GM13977 (cell line): Measurements from ENCODE around the gene KCNQ2.

Experiments
- DNase-seq: peaks from one replicate; pipeline ENCODE4 v3.0.0; 2012; ENCODE audit warnings: low spot score
- in situ Hi-C: fragments of 300-500 bp; cut with MboI; formaldehyde crosslinking; loops from one replicate; pipeline ENCODE4 v1.12.0; 2022; ENCODE audit warnings: low sequenced_read_pairs, low pct_unique_long_range_greater_than_20kb, mixed read lengths, inconsistent platforms; ENCODE audit not compliant: unreplicated experiment
- TF ChIP-seq, protein P1 (sequence below): IDR thresholded peaks from 2 replicates; pipeline ENCODE4 v1.5.1; 2012; ENCODE audit warnings: mild to moderate bottlenecking, control low read depth; ENCODE audit not compliant: insufficient read depth; ENCODE audit errors: extremely low read depth, missing control alignments

The KCNQ2 gene

DNA sequence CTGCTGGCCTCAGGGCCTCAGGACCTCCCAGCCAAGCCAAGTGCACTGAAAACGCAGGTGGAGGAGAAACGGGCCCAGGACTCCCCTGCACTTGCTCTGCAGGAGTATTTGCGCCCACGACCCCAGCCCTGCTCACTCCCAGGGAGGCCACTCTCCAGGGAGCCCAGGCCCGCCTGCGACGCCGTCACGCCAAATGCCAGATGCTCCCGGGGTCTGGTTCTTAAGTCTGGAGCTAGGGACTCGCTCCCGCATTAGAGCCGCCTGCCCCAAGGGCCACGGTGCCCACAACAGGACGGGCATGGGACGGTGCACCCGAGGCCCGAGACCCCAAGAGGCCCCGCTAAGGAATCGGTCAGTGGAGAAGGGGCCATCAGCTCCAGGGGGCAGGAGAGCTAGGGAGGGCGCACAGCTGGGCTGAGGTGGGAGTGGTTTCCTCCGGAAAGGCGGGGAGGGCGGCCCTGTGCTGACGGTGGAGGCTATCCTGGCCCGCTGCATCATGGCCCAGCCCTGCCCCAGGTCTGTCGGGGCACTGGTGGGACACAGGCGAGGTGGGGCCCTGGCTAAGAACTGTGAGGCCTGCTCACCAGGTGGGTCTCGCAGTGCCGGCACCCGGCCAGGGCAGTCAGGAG is 67.2 kb downstream of the KCNQ2 start:
- in situ Hi-C loops: no loop called here
- TF ChIP-seq, protein P1, sequence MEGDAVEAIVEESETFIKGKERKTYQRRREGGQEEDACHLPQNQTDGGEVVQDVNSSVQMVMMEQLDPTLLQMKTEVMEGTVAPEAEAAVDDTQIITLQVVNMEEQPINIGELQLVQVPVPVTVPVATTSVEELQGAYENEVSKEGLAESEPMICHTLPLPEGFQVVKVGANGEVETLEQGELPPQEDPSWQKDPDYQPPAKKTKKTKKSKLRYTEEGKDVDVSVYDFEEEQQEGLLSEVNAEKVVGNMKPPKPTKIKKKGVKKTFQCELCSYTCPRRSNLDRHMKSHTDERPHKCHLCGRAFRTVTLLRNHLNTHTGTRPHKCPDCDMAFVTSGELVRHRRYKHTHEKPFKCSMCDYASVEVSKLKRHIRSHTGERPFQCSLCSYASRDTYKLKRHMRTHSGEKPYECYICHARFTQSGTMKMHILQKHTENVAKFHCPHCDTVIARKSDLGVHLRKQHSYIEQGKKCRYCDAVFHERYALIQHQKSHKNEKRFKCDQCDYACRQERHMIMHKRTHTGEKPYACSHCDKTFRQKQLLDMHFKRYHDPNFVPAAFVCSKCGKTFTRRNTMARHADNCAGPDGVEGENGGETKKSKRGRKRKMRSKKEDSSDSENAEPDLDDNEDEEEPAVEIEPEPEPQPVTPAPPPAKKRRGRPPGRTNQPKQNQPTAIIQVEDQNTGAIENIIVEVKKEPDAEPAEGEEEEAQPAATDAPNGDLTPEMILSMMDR: no peak
- no peak for DNase-seq

DNA sequence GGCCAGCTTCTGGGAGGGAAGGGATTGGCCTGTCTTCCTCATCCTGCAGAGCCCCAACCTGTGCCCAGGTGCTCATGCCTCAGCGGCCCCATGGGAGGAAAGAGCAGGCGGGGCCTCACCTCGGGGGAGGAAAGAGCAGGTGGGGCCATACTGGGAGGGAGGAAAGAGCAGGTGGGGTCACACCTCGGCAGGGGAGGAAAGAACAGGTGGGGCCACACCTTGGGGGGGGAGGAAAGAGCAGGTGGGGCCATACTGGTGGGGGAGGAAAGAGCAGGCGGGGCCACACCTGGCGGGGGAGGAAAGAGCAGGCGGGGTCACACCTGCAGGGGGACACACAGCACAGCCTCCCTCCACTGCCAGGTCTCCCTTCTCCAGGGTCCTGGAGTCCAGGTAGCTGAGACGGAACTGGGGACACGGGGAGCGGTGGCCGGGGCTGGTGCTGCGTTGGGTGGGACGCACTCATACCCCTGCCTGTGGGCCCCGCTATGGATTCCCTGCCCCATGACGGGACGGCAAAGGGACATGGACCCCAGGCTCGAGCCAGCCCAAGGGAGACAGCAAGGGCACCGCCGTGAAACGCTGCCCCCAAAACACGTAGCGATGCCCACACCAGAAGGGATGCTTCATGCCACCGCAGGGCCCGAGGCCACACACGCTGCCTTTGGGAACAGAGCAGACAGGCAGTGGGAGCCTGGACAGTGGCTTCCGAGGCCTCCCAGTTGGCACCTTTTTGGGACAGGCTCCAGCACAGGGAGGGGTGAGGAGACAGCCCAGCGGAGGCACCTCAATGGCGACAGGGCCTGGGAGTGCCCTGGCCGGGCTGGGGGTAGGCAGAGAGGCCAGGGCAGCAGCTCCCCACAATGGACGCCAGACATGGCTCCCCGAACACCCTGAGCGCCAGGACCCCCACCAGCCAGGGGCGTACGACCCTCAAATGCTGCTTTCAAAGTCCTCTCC is 68.0 kb downstream of the KCNQ2 start:
- DNase-seq: no peak
- in situ Hi-C loops: no loop called here
- TF ChIP-seq, protein P1: no peak

DNA sequence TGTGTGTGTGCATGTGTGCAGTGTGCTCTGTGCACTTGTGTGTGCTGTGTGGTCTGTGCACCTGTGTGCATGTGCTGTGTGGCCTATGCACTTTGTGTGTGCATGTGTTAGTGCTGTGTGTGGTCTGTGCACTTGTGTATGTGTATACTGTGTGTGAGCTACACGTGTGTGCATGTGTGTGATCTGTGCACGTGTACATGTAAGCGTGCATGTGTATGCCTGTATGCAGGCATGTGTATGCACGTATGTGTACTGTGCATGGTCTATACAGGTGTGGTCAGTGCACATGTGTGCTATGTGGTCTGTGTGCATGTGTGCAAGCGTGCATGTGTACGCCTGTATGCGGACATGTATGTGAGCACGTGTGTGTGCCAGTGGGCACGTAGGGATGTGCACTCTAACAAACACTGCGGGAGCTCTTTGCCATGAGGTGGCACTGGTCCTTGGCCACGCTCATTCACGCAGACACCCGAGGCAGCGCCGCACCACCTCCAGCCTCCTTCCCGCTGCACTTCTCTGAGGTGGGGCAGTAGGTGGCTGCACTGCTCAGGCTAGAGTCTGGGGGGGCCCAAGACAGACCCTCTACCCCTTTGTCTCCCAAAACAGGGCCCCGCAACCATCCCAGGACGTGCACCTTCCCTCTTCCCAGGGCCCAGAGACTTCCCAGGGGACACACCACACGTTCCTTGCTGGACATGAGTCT is 68.9 kb downstream of the KCNQ2 start:
- TF ChIP-seq, protein P1: no peak
- DNase-seq: no peak
- in situ Hi-C loops: no loop called here

DNA sequence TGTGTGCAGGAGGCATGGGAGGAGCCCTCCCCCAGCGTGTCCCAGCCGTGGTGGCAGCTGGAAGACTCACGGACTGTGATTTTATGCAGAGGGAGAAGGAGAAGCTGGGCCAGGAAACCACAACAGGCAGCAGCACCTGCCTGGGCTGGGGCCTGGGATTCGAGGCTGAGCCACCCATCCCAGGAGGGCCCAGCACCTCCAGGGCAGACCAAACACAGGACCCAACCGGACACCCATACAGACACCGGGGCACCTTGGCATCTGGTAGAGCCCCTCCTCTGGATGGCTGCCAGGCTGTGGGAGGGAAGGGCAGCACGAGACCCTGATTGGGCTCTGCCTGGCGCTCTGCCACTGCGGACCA is 69.6 kb downstream of the KCNQ2 start:
- in situ Hi-C loops: no loop called here
- TF ChIP-seq, protein P1: no peak
- no peak for DNase-seq

DNA sequence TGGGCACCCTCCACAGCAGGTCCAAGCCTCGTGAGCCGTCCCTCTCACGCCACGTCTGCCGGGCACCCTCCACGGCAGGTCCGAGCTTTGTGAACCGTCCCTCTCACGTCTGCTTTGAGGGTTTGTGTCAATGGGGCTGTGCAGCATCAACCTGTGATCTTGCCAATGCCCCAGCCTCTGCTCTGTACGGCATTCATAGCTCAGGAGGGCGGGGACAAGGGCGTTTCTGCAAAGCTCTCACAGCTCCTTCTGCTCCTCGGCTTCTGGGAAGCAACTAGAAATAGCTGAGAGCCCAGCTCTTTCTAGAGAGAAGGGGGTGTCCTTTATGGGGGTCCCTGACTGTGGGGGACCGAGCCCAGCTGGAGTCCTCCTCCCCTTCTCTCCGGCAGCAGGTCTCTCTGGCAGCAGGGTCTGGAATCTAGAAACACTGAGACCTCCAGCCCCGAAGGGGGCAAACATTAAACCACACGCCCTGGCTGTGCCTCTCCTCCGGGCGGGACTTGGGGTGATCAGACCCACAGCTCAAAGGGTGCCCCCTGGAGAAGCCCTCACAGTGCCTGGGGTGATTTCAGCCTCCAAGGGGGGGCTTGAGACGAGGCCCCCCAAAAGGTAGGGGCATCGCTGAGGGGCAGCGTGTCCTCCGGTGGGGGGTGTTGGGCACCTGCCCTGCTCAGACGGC is 70.1 kb downstream of the KCNQ2 start:
- DNase-seq: no peak
- in situ Hi-C loops: no loop called here
- TF ChIP-seq, protein P1: no peak

DNA sequence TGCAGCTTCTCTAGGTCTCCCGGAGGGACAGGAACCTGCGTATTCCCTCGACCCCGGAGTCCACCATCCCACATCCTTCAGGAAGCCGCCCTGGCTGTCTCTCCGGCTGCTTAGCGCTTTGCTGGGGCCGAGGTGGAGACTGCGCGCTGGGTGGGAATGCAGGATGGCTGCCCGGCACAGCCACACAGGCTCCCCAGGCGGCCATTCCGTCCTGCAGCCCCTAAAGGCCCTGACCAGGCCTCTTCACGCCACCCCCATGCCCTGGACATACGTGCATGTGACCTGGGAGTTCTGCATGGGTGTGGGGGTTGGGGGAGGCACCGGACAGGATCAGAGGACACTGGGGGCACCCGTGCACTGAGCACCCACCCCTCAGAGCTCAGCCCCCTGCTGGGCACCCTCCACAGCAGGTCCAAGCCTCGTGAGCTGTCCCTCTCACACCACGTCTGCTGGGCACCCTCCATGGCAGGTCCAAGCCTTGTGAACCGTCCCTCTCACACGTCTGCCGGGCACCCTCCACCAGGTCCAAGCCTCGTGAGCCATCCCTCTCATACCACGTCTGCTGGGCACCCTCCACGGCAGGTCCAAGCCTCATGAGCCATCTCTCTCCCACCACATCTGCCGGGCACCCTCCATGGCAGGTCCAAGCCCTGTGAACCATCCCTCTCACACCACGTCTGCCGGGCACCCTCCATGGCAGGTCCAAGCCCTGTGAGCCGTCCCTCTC is 70.9 kb downstream of the KCNQ2 start:
- DNase-seq: no peak
- in situ Hi-C loops: no loop called here
- TF ChIP-seq, protein P1: no peak
